B cell (primary cell): ENCODE data around the gene MED12L. TPM values are rescaled to one million over a fixed set of nuclear protein-coding genes. Genes with fewer than 3 reads are reported as not detected.

Experiments
- ATAC-seq: fragments of 200-7000 bp; cut with Tn5 transposase; one replicate; pipeline ENCODE4 v1.10.0; 2021; ENCODE audit warnings: low read depth, mild to moderate bottlenecking, moderate number of reproducible peaks, moderate library complexity
- CTCF ChIA-PET: fragments of 350-600 bp; sonication (Branson Sonifier 250); formaldehyde crosslinking; loops from one replicate; lab custom pipeline; 2021; ENCODE audit warnings: antibody characterized with exemption, inconsistent platforms; lab: Charles Lee
- POLR2A ChIA-PET: fragments of 350-600 bp; sonication (Branson Sonifier 250); formaldehyde crosslinking; loops from one replicate; lab custom pipeline; 2021; ENCODE audit warnings: antibody characterized with exemption; lab: Charles Lee
- DNase-seq: peaks from one replicate; pipeline ENCODE4 v3.0.0; 2013
- H2AFZ ChIP-seq: 2 replicates; pipeline ENCODE4 v1.6.1; 2012; ENCODE audit warnings: mild to moderate bottlenecking, low read depth, low read length; ENCODE audit not compliant: insufficient read depth, poor library complexity, severe bottlenecking
- H3K27ac ChIP-seq, 2 donors: 1 replicate in 1 of 2; 2 replicates in 1 of 2; pipeline ENCODE4 v1.5.1; 2012 to 2013; ENCODE audit warnings: low read length in 2 of 2, mild to moderate bottlenecking in 2 of 2, moderate library complexity in 1 of 2
- H3K27me3 ChIP-seq, 4 experiments: fragments of 200-600 bp in 1 of 4; sonication (generic) in 1 of 4; replicated peaks in 1 of 4; 1 replicate in 2 of 4; 2 replicates in 2 of 4; pipeline versions ENCODE4 v1.6.1 to v1.7.0; 2013 to 2016; ENCODE audit warnings: low read length in 3 of 4, mild to moderate bottlenecking in 2 of 4, mixed read lengths in 1 of 4, moderate library complexity in 1 of 4; ENCODE audit not compliant: insufficient read depth in 4 of 4, control insufficient read depth in 3 of 4; ENCODE audit errors: control extremely low read depth in 1 of 4
- H3K36me3 ChIP-seq, 2 experiments: replicated peaks in 1 of 2; 1 replicate in 1 of 2; 2 replicates in 1 of 2; pipeline versions ENCODE4 v1.6.1 to v1.7.1; 2013; ENCODE audit warnings: low read length in 1 of 2; ENCODE audit not compliant: insufficient read depth in 2 of 2, control insufficient read depth in 1 of 2; ENCODE audit errors: control extremely low read depth in 1 of 2, extremely low read depth in 1 of 2
- H3K4me1 ChIP-seq, 2 donors: fragments of 200-600 bp in 1 of 2; sonication (generic) in 1 of 2; 1 replicate in 1 of 2; 2 replicates in 1 of 2; pipeline versions ENCODE4 v1.5.1 to v1.6.1; 2013 to 2017; ENCODE audit warnings: low read length in 2 of 2; ENCODE audit not compliant: control insufficient read depth in 2 of 2, insufficient read depth in 2 of 2
- H3K4me2 ChIP-seq: replicated peaks from 2 replicates; pipeline ENCODE3; 2012; ENCODE audit warnings: mild to moderate bottlenecking, low read depth, low read length; ENCODE audit not compliant: poor library complexity, severe bottlenecking
- H3K4me3 ChIP-seq, 5 experiments: fragments of 200-600 bp in 1 of 5; sonication (generic) in 1 of 5; 1 replicate in 3 of 5; 2 replicates in 2 of 5; pipeline versions ENCODE4 v1.5.1 to v1.7.0; 2011 to 2016; ENCODE audit warnings: low read length in 4 of 5, mild to moderate bottlenecking in 4 of 5, low read depth in 2 of 5, control low read depth in 1 of 5, moderate library complexity in 1 of 5; ENCODE audit not compliant: insufficient read depth in 1 of 5; ENCODE audit errors: control extremely low read depth in 1 of 5, extremely low read depth in 1 of 5
- H3K79me2 ChIP-seq: fragments of 200-600 bp; sonication (generic); one replicate; pipeline ENCODE4 v1.6.0; 2016; ENCODE audit warnings: low read length; ENCODE audit not compliant: control insufficient read depth, insufficient read depth
- H3K9ac ChIP-seq: fragments of 200-600 bp; sonication (generic); 2 replicates; pipeline ENCODE4 v1.6.1; 2017; ENCODE audit warnings: mild to moderate bottlenecking, low read length, moderate library complexity
- H3K9me3 ChIP-seq, 3 donors: one replicate each; pipeline versions ENCODE4 v1.6.1 to v1.7.1; 2013; ENCODE audit warnings: low read length in 2 of 3; ENCODE audit not compliant: control insufficient read depth in 2 of 3, insufficient read depth in 1 of 3; ENCODE audit errors: control extremely low read depth in 1 of 3
- H4K20me1 ChIP-seq: 2 replicates; pipeline ENCODE4 v1.6.0; 2012; ENCODE audit warnings: mild to moderate bottlenecking, low read length; ENCODE audit not compliant: insufficient read depth, control insufficient read depth, poor library complexity, severe bottlenecking
- H3K27ac Mint-ChIP-seq: one replicate; pipeline ENCODE4 v1.8.0; 2021; ENCODE audit warnings: mixed read lengths
- H3K27me3 Mint-ChIP-seq: one replicate; pipeline ENCODE4 v1.8.0; 2021; ENCODE audit warnings: mixed read lengths
- H3K4me1 Mint-ChIP-seq: one replicate; pipeline ENCODE4 v1.8.0; 2021; ENCODE audit warnings: mixed read lengths
- H3K4me3 Mint-ChIP-seq: one replicate; pipeline ENCODE4 v1.8.0; 2021; ENCODE audit warnings: mixed read lengths
- H3K9me3 Mint-ChIP-seq: one replicate; pipeline ENCODE4 v1.8.0; 2022; ENCODE audit warnings: mixed read lengths; ENCODE audit not compliant: insufficient read depth
- EZH2 ChIP-seq: IDR thresholded peaks from 2 replicates; pipeline ENCODE4 v1.6.1; 2012; ENCODE audit warnings: borderline replicate concordance, low read depth, mild to moderate bottlenecking, moderate library complexity, low read length; ENCODE audit not compliant: insufficient read depth, poor library complexity, severe bottlenecking
- WGBS: methylation state at CpG from one replicate; pipeline ENCODE4 v1.1.5; 2013; ENCODE audit warnings: missing lambda C conversion rate; ENCODE audit not compliant: insufficient coverage; 5-methylcytosine and 5-hydroxymethylcytosine counted together
- intact Hi-C: fragments of 100-400 bp; cut with micrococcal nuclease; formaldehyde crosslinking; loops from one replicate; pipeline ENCODE4 v1.10.0; 2022
- polyA plus RNA-seq: library from polyadenylated mRNA; depleted of rRNA; stranded (reverse); fragments of >200 nt; gene quantifications from 2 replicates; pipeline ENCODE4 v1.2.3, GENCODE V29; 2012
- total RNA-seq, 2 donors: library from RNA; stranded (reverse); fragments of 120-200 nt in 1 of 2; gene quantifications; 1 replicate in 1 of 2; 2 replicates in 1 of 2; pipeline versions ENCODE4 v1.2.3 to v1.2.4, GENCODE V29; 2013 to 2022
- TF ChIP-seq, protein P1 (sequence below): fragments of 200-600 bp; IDR thresholded peaks from one replicate; pipeline ENCODE4 v1.8.0; 2022; ENCODE audit warnings: antibody characterized with exemption, mild to moderate bottlenecking

MED12L gene
- total and polyA plus RNA-seq, 2 donors (not counting 1 experiment from before 2014, with no cell fraction given), result 0.07 to 0.30 TPM

DNA sequence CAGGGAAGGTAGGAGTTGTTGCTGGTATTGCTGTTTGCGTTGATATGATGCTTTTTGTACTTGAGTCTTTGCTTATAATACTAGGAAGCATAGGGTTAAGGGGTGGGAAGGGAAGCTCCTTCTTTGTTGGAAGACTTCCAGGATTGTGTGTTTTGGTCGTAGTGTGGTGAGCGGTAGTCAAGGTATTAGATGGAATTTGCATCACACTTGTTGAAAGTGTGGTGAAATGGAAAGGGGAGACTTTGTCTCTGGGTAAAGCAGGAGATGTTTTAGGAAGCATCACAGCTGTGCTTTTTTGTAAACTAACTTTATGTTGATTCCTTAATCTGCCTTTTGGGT lies 360.5 kb downstream of the MED12L start:
- H3K36me3 ChIP-seq, result no peaks in the 10 kb centered on the region
- no peaks in the 10 kb centered on the region for H3K9me3 ChIP-seq
- DNase-seq, result no peak
- 85% methylated on average over 3 of the region's 3 CpGs for WGBS
- no peaks in the 10 kb centered on the region for H3K27me3 ChIP-seq
- ATAC-seq, result no peak
- no peak overlapping the region for H3K4me2 ChIP-seq
- no peak overlapping the region for H3K27ac ChIP-seq
- H3K27ac Mint-ChIP-seq, result no peak overlapping the region
- H3K4me3 Mint-ChIP-seq, result no peak overlapping the region
- no peak overlapping the region for H2AFZ ChIP-seq
- CTCF ChIA-PET, result no interaction called here
- no peak overlapping the region for H3K9ac ChIP-seq
- intact Hi-C loops, result no loop called here
- TF ChIP-seq, protein P1, sequence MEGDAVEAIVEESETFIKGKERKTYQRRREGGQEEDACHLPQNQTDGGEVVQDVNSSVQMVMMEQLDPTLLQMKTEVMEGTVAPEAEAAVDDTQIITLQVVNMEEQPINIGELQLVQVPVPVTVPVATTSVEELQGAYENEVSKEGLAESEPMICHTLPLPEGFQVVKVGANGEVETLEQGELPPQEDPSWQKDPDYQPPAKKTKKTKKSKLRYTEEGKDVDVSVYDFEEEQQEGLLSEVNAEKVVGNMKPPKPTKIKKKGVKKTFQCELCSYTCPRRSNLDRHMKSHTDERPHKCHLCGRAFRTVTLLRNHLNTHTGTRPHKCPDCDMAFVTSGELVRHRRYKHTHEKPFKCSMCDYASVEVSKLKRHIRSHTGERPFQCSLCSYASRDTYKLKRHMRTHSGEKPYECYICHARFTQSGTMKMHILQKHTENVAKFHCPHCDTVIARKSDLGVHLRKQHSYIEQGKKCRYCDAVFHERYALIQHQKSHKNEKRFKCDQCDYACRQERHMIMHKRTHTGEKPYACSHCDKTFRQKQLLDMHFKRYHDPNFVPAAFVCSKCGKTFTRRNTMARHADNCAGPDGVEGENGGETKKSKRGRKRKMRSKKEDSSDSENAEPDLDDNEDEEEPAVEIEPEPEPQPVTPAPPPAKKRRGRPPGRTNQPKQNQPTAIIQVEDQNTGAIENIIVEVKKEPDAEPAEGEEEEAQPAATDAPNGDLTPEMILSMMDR, result no peak
- no peak for TF ChIP-seq EZH2
- no peaks in the 10 kb centered on the region for H4K20me1 ChIP-seq
- H3K79me2 ChIP-seq, result no peaks in the 10 kb centered on the region
- no peaks in the 10 kb centered on the region for H3K4me1 Mint-ChIP-seq
- POLR2A ChIA-PET, result no interaction called here
- peaks cover 10% of the 10 kb centered on the region for H3K27me3 Mint-ChIP-seq
- H3K4me3 ChIP-seq, result no peak overlapping the region
- H3K9me3 Mint-ChIP-seq, result no peaks in the 10 kb centered on the region
- H3K4me1 ChIP-seq, result no peaks in the 10 kb centered on the region

DNA sequence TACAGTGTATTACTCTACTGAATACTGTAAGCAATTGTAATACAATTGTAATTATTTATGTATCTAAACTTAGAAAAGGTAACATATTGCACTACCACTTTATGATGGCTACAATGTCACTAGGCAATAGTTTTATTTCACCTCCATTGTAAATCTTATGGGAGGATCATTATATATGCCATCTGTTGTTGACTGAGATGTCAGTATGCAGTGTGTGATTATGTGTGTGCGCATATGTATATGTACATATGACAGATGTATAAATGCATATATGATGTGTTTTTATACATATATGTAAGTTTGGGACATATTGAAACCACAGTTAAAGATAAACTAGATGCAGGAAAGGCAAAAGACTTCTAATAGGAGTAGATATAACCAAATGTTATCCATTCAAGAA lies 366.9 kb downstream of the MED12L start:
- H3K27ac Mint-ChIP-seq, result no peak overlapping the region
- WGBS, result no CpG with 5 or more reads among the region's 1 CpG
- ChIA-PET CTCF (no interaction called here), POLR2A (no interaction called here)
- ATAC-seq (no peak), DNase-seq (no peak)
- Histone ChIP-seq H3K36me3 (no peaks in the 10 kb centered on the region), H3K4me3 (no peak overlapping the region), H3K27ac (no peak overlapping the region), H3K4me1 (no peaks in the 10 kb centered on the region), H3K4me2 (no peak overlapping the region), H3K79me2 (no peaks in the 10 kb centered on the region), H3K9ac (no peak overlapping the region), H4K20me1 (no peaks in the 10 kb centered on the region), H3K9me3 (no peaks in the 10 kb centered on the region), H2AFZ (no peak overlapping the region), H3K27me3 (no peaks in the 10 kb centered on the region)
- intact Hi-C loops, result no loop called here
- no peak overlapping the region for H3K4me3 Mint-ChIP-seq
- H3K4me1 Mint-ChIP-seq, result no peaks in the 10 kb centered on the region
- TF ChIP-seq, protein P1, result no peak
- no peak for TF ChIP-seq EZH2
- no peaks in the 10 kb centered on the region for H3K9me3 Mint-ChIP-seq
- H3K27me3 Mint-ChIP-seq, result no peaks in the 10 kb centered on the region
